ENCODE data around the gene DLX4. TPM values are rescaled to one million over a fixed set of nuclear protein-coding genes. Genes with fewer than 3 reads are reported as not detected.

DLX4 gene
- total RNA-seq, 1 experiment from 2014 or later = 11.2 TPM

DNA sequence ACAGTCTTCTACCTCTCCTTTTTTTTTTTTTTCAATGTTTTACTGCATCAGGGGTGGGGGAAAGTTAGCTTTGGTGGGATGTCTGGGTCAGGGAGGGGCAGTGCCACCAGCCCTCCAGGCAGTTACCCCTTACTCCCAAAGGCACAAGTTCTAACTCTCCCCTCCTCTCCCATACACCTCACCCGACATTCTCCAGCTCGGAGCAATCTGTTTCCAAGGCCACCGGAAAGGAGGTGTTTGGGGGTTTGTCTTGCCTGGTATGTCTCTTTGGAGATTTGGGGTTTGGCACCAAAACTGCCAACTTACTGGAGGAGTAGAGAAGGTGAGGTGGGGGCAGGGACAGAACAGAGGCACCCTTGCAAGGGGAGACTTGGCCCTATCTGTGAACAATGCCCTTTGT, 21.3 kb downstream of the DLX4 start:
- Histone ChIP-seq H3K4me1 (ENCODE audit: control insufficient read depth, insufficient read depth, low read length) (peaks cover 35% of the 10 kb centered on the region), H3K36me3 (ENCODE audit: control insufficient read depth, insufficient read depth, low read length) (no peaks in the 10 kb centered on the region), H3K9me3 (ENCODE audit: control insufficient read depth, insufficient read depth, low read depth, low read length) (no peaks in the 10 kb centered on the region), H3K4me3 (ENCODE audit: low read depth in 2 of 2, low read length in 2 of 2) (no peak overlapping the region), H3K27ac (ENCODE audit: low read length) (no peak overlapping the region), H3K27me3 (ENCODE audit: control insufficient read depth, insufficient read depth, low read length) (no peaks in the 10 kb centered on the region)
- POLR2A ChIA-PET = no interaction called here
- ATAC-seq (no peak), DNase-seq (ENCODE audit: low read depth, low spot score) (no peak)
- CTCF ChIA-PET = interaction anchor here (0.5 to 0.7 kb wide), 3 partner anchors 12 to 216 kb away, joined by 3 to 4 read pairs (median 3); no protein-coding TSS in a partner anchor
- no peak for TF ChIP-seq SIN3A (IDR thresholded peaks at IDR 0.05; ENCODE audit: borderline replicate concordance, insufficient read depth, low read depth, low read length)
- TF ChIP-seq POLR2AphosphoS5 (IDR thresholded peaks at IDR 0.05; ENCODE audit: low read depth, low read length) = no peak
- no peak for TF ChIP-seq REST (IDR thresholded peaks at IDR 0.05; ENCODE audit: insufficient read depth in 1 of 2, low read depth in 2 of 2, low read length in 1 of 2)
- no peak for TF ChIP-seq TCF7L2 (IDR thresholded peaks at IDR 0.05; ENCODE audit: low read depth, low read length)
- no peak for TF ChIP-seq CTCF (IDR thresholded peaks at IDR 0.05)
- intact Hi-C loops (cut with micrococcal nuclease; ENCODE audit: unreplicated experiment) (loop anchor here (10.0 kb wide), 1 partner anchor 286 kb away; the partner anchor contains the start of gene SLC35B1), in situ Hi-C loops (cut with HindIII; ENCODE audit: low pct_unique_long_range_greater_than_20kb, low sequenced_read_pairs) (no loop called here)
- BruUV-seq (replicated peaks) = no TSS peak

DNA sequence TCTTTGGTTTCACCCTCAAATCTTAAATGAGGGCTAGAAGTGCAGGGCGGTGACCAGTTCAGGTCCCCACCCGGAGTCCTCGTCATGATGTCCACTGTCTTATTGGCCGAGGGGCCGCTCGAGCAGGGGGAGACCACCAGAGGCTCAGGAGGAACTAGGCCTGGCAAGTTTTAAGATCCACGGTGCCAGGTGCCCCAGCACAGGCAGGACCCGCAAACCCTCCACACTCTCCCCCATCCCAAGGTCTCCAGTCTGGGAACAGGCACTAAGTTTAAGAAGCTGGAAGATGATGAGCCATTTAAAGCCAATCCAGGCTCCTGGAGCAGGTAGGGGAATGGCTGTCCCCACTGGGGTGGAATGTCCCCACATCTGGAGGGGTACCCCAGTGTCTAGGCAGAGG, 21.9 kb downstream of the DLX4 start:
- H3K27ac ChIP-seq (ENCODE audit: low read length) = no peak overlapping the region
- TF ChIP-seq POLR2AphosphoS5 (IDR thresholded peaks at IDR 0.05; ENCODE audit: low read depth, low read length) = no peak
- TF ChIP-seq TCF7L2 (IDR thresholded peaks at IDR 0.05; ENCODE audit: low read depth, low read length) = no peak
- no peak for TF ChIP-seq SIN3A (IDR thresholded peaks at IDR 0.05; ENCODE audit: borderline replicate concordance, insufficient read depth, low read depth, low read length)
- TF ChIP-seq REST (IDR thresholded peaks at IDR 0.05; ENCODE audit: insufficient read depth in 1 of 2, low read depth in 2 of 2, low read length in 1 of 2) = no peak
- TF ChIP-seq CTCF (IDR thresholded peaks at IDR 0.05) = no peak
- no peak overlapping the region for H3K4me3 ChIP-seq (ENCODE audit: low read depth in 2 of 2, low read length in 2 of 2)
- in situ Hi-C loops (cut with HindIII; ENCODE audit: low pct_unique_long_range_greater_than_20kb, low sequenced_read_pairs) (no loop called here), intact Hi-C loops (cut with micrococcal nuclease; ENCODE audit: unreplicated experiment) (loop anchor here (10.0 kb wide), 1 partner anchor 286 kb away; the partner anchor contains the start of gene SLC35B1)
- no peaks in the 10 kb centered on the region for H3K27me3 ChIP-seq (ENCODE audit: control insufficient read depth, insufficient read depth, low read length)
- ATAC-seq (no peak), DNase-seq (ENCODE audit: low read depth, low spot score) (no peak)
- POLR2A ChIA-PET = no interaction called here
- no TSS peak for BruUV-seq (replicated peaks)
- H3K4me1 ChIP-seq (ENCODE audit: control insufficient read depth, insufficient read depth, low read length) = peaks cover 33% of the 10 kb centered on the region
- H3K36me3 ChIP-seq (ENCODE audit: control insufficient read depth, insufficient read depth, low read length) = no peaks in the 10 kb centered on the region
- no peaks in the 10 kb centered on the region for H3K9me3 ChIP-seq (ENCODE audit: control insufficient read depth, insufficient read depth, low read depth, low read length)
- CTCF ChIA-PET = interaction anchor here (0.7 kb wide), 1 partner anchor 12 kb away, joined by 3 read pairs; no protein-coding TSS in a partner anchor

All from Panc1 (cell line).